K562 (cell line): ENCODE data around the gene JSRP1.
A peak's percentile ranks its signal among the peaks of the same experiment; 100 is the strongest.

Source experiments
- CHCHD3 ChIP-seq: fragments of 250-450 bp; sonication (Bioruptor Pico); IDR thresholded peaks from 2 replicates; pipeline ENCODE4 v2.1.2; 2022; ENCODE audit warnings: mild to moderate bottlenecking
- EP300 ChIP-seq: IDR thresholded peaks from 2 replicates; pipeline ENCODE4 v1.6.1; 2012; ENCODE audit warnings: low read length, improper control_type of control experiment
- KDM1A ChIP-seq, 2 experiments: fragments of 450-650 bp; IDR thresholded peaks; 2 replicates each; pipeline ENCODE4 v1.6.1; 2016; ENCODE audit warnings: mild to moderate bottlenecking in 2 of 2
- MYBL2 ChIP-seq, 2 experiments: fragments of 450-650 bp in 1 of 2; sonication (generic) in 1 of 2; formaldehyde crosslinking in 1 of 2; IDR thresholded peaks; 2 replicates each; pipeline versions ENCODE4 v1.6.1 to v1.8.1; 2017 to 2022; ENCODE audit warnings: borderline replicate concordance in 1 of 2, inconsistent platforms in 1 of 2, low read depth in 1 of 2, mild to moderate bottlenecking in 1 of 2, missing genetic modification reagents in 1 of 2, moderate library complexity in 1 of 2
- RAD21 ChIP-seq, 2 experiments: fragments of 250-450 bp in 1 of 2; fragments of 450-650 bp in 1 of 2; sonication (Bioruptor Pico) in 1 of 2; formaldehyde crosslinking in 1 of 2; IDR thresholded peaks in 1 of 2; conservative IDR thresholded peaks in 1 of 2; 2 replicates each; pipeline versions ENCODE4 v1.4.0 to v1.8.0; 2020 to 2022; ENCODE audit warnings: mild to moderate bottlenecking in 2 of 2, moderate library complexity in 1 of 2
- RBFOX2 ChIP-seq: fragments of 200-400 bp; formaldehyde crosslinking; IDR thresholded peaks from 2 replicates; pipeline ENCODE4 v1.6.1; 2017; ENCODE audit warnings: low read depth, mild to moderate bottlenecking, low read length, moderate library complexity
- TEAD4 ChIP-seq, 2 experiments: sonication (generic) in 1 of 2; formaldehyde crosslinking in 1 of 2; IDR thresholded peaks; 2 replicates each; pipeline versions ENCODE4 v1.6.1 to v1.8.0; 2012 to 2022; ENCODE audit warnings: borderline replicate concordance in 1 of 2, inconsistent platforms in 1 of 2, low read length in 1 of 2, mild to moderate bottlenecking in 1 of 2, missing genetic modification reagents in 1 of 2
- ZC3H11A ChIP-seq: IDR thresholded peaks from 2 replicates; pipeline ENCODE4 v1.6.1; 2012; ENCODE audit warnings: low read depth, low read length, improper control_type of control experiment
- ZC3H4 ChIP-seq: sonication (generic); formaldehyde crosslinking; IDR thresholded peaks from 2 replicates; pipeline ENCODE4 v1.9.0; 2021; ENCODE audit warnings: missing genetic modification reagents, borderline replicate concordance
- TF ChIP-seq, protein P1 (sequence below), 3 experiments: IDR thresholded peaks in 2 of 3; conservative IDR thresholded peaks in 1 of 3; 2 replicates each; pipeline ENCODE4 v1.5.1; 2011 to 2012; ENCODE audit warnings: low read length in 3 of 3, mild to moderate bottlenecking in 3 of 3, control low read depth in 2 of 3, improper control_type of control experiment in 1 of 3, inconsistent platforms in 1 of 3, low read depth in 1 of 3, mixed read lengths in 1 of 3, moderate library complexity in 1 of 3; ENCODE audit not compliant: insufficient read depth in 2 of 3
- TF ChIP-seq, protein P2 (sequence below): sonication (generic); formaldehyde crosslinking; IDR thresholded peaks from 2 replicates; pipeline ENCODE4 v1.8.1; 2023; ENCODE audit warnings: mild to moderate bottlenecking, missing genetic modification reagents, moderate library complexity

DNA sequence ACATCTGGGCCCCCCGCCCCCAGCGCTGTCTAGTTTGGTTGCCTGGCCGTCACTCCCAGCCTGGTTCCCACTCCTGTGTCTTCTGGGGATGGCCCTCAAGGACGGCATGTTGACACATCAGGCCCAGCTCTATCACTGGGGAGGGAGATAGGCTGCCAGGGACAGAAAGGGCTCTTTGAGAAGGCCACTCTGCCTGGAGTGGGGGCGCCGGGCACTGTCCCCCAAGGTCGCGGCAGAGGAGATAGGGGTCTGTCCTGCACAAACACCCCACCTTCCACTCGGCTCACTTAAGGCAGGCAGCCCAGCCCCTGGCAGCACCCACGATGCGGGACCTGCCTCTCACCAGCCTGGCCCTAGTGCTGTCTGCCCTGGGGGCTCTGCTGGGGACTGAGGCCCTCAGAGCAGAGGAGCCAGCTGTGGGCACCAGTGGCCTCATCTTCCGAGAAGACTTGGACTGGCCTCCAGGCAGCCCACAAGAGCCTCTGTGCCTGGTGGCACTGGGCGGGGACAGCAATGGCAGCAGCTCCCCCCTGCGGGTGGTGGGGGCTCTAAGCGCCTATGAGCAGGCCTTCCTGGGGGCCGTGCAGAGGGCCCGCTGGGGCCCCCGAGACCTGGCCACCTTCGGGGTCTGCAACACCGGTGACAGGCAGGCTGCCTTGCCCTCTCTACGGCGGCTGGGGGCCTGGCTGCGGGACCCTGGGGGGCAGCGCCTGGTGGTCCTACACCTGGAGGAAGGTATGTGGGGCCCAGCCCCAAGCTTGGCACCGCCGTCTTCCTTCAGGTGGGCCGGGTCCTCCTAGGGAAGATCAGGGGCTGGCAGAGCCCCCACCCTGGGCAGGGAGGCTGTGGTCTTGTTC, 7.0 kb downstream of the JSRP1 start, which contains the start of gene AMH:
- no peak for TF ChIP-seq TEAD4 (IDR thresholded peaks at IDR 0.05; ENCODE audit: low read length)
- no peak for TF ChIP-seq TEAD4 (CRISPR knock-in tag; IDR thresholded peaks at IDR 0.05; ENCODE audit: borderline replicate concordance)
- TF ChIP-seq, protein P1, sequence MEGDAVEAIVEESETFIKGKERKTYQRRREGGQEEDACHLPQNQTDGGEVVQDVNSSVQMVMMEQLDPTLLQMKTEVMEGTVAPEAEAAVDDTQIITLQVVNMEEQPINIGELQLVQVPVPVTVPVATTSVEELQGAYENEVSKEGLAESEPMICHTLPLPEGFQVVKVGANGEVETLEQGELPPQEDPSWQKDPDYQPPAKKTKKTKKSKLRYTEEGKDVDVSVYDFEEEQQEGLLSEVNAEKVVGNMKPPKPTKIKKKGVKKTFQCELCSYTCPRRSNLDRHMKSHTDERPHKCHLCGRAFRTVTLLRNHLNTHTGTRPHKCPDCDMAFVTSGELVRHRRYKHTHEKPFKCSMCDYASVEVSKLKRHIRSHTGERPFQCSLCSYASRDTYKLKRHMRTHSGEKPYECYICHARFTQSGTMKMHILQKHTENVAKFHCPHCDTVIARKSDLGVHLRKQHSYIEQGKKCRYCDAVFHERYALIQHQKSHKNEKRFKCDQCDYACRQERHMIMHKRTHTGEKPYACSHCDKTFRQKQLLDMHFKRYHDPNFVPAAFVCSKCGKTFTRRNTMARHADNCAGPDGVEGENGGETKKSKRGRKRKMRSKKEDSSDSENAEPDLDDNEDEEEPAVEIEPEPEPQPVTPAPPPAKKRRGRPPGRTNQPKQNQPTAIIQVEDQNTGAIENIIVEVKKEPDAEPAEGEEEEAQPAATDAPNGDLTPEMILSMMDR (IDR thresholded peaks at IDR 0.05 in 2 of 3, conservative IDR thresholded peaks at IDR 0.05 in 1 of 3; ENCODE audit: insufficient read depth in 2 of 3, low read depth in 1 of 3, low read length in 3 of 3), result no peak
- TF ChIP-seq RBFOX2, result peak; percentile 55
- TF ChIP-seq EP300, result no peak
- TF ChIP-seq, protein P2, sequence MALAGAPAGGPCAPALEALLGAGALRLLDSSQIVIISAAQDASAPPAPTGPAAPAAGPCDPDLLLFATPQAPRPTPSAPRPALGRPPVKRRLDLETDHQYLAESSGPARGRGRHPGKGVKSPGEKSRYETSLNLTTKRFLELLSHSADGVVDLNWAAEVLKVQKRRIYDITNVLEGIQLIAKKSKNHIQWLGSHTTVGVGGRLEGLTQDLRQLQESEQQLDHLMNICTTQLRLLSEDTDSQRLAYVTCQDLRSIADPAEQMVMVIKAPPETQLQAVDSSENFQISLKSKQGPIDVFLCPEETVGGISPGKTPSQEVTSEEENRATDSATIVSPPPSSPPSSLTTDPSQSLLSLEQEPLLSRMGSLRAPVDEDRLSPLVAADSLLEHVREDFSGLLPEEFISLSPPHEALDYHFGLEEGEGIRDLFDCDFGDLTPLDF (CRISPR knock-in tag), result no peak
- TF ChIP-seq CHCHD3, result no peak
- TF ChIP-seq RAD21 (CRISPR knock-in tag; conservative IDR thresholded peaks at IDR 0.05 in 1 of 2, IDR thresholded peaks at IDR 0.05 in 1 of 2), result no peak
- no peak for TF ChIP-seq ZC3H11A
- TF ChIP-seq MYBL2 (IDR thresholded peaks at IDR 0.05; ENCODE audit: low read depth), result no peak
- no peak for TF ChIP-seq MYBL2 (CRISPR knock-in tag; IDR thresholded peaks at IDR 0.05; ENCODE audit: borderline replicate concordance)
- TF ChIP-seq ZC3H4 (CRISPR knock-in tag), result no peak
- no peak for TF ChIP-seq KDM1A (IDR thresholded peaks at IDR 0.05)
